HepG2 (cell line): Measurements from ENCODE around the gene CD68. TPM values are rescaled to one million over a fixed set of nuclear protein-coding genes. Genes with fewer than 3 reads are reported as not detected.

Experiments used
- ATAC-seq: fragments of 200-7000 bp; cut with Tn5 transposase; 3 replicates; pipeline ENCODE4 v1.9.1; 2020; ENCODE audit warnings: mild to moderate bottlenecking, moderate library complexity
- BruUV-seq: library from RNA; stranded (reverse); fragments of 400-500 nt; replicated peaks from 2 replicates; lab custom pipeline; 2021; lab: Mats Ljungman, UMichigan
- CTCF ChIA-PET: fragments of 300-600 bp; formaldehyde crosslinking; extraction: SDS; loops from one replicate; lab custom pipeline; 2021; ENCODE audit warnings: low total read pairs, inconsistent platforms, low intra/inter-chr PET ratio; lab: Yijun Ruan, JAX
- POLR2A ChIA-PET: fragments of 350-600 bp; sonication (Branson Sonifier 250); formaldehyde crosslinking; loops from one replicate; lab custom pipeline; 2020; ENCODE audit warnings: antibody characterized with exemption, inconsistent platforms; lab: Yijun Ruan, JAX
- DNase-seq: peaks from one replicate; pipeline ENCODE4 v3.0.0-alpha.2; 2015; ENCODE audit warnings: low spot score
- FAIRE-seq: peaks from 3 replicates; lab custom pipeline; 2011; peaks lifted over from hg19 to GRCh38; lab: Jason Lieb, UNC
- H2AFZ ChIP-seq: one replicate; pipeline ENCODE4 v1.6.1; 2011; ENCODE audit warnings: low read length, inconsistent platforms
- H3K27ac ChIP-seq: fragments of 300-600 bp; 3 replicates; pipeline ENCODE4 v1.8.0; 2011; ENCODE audit warnings: mixed run types, mild to moderate bottlenecking, mixed read lengths, low read length, inconsistent platforms; ENCODE audit not compliant: insufficient read depth; ENCODE audit errors: extremely low read length
- H3K27me3 ChIP-seq, 2 experiments: fragments of 200-600 bp in 1 of 2; 2 replicates in 1 of 2; 3 replicates in 1 of 2; pipeline versions ENCODE4 v1.6.0 to v1.8.0; 2011; ENCODE audit warnings: low read length in 2 of 2, mild to moderate bottlenecking in 2 of 2, moderate library complexity in 2 of 2, inconsistent platforms in 1 of 2; ENCODE audit not compliant: insufficient read depth in 2 of 2, control insufficient read depth in 1 of 2
- H3K36me3 ChIP-seq, 2 experiments: fragments of 200-600 bp in 1 of 2; replicated peaks in 1 of 2; 2 replicates in 1 of 2; 3 replicates in 1 of 2; pipeline versions ENCODE4 v1.5.1 to v1.8.0; 2011; ENCODE audit warnings: low read length in 2 of 2, inconsistent platforms in 1 of 2; ENCODE audit not compliant: insufficient read depth in 2 of 2, control insufficient read depth in 1 of 2
- H3K4me1 ChIP-seq: 2 replicates; pipeline ENCODE4 v1.5.1; 2012; ENCODE audit warnings: low read length, inconsistent platforms; ENCODE audit not compliant: insufficient read depth
- H3K4me2 ChIP-seq: 2 replicates; pipeline ENCODE4 v1.6.0; 2011; ENCODE audit warnings: low read depth, low read length, inconsistent platforms
- H3K4me3 ChIP-seq, 3 experiments: fragments of 200-600 bp in 1 of 3; sonication (generic), shearing (Covaris generic) in 1 of 3; replicated peaks in 1 of 3; 2 replicates each; pipeline ENCODE4 v1.5.1; 2011 to 2016; ENCODE audit warnings: low read length in 3 of 3, inconsistent platforms in 2 of 3, low read depth in 2 of 3, mild to moderate bottlenecking in 2 of 3, control low read depth in 1 of 3, mixed read lengths in 1 of 3; ENCODE audit not compliant: insufficient read depth in 1 of 3
- H3K79me2 ChIP-seq: one replicate; pipeline ENCODE4 v1.6.1; 2011; ENCODE audit warnings: low read length, inconsistent platforms; ENCODE audit not compliant: insufficient read depth
- H3K9ac ChIP-seq: 2 replicates; pipeline ENCODE4 v1.6.0; 2011; ENCODE audit warnings: mild to moderate bottlenecking, low read depth, low read length, inconsistent platforms; ENCODE audit not compliant: insufficient read depth
- H3K9me3 ChIP-seq: 2 replicates; pipeline ENCODE4 v1.5.1; 2012; ENCODE audit warnings: mild to moderate bottlenecking, low read length
- H4K20me1 ChIP-seq: 2 replicates; pipeline ENCODE4 v1.6.0; 2011; ENCODE audit warnings: inconsistent platforms, mild to moderate bottlenecking, low read length, moderate library complexity; ENCODE audit not compliant: insufficient read depth
- DPF2 ChIP-seq: sonication (generic); formaldehyde crosslinking; IDR thresholded peaks from 2 replicates; pipeline ENCODE4 v1.4.0; 2020; ENCODE audit warnings: mild to moderate bottlenecking, low read depth, missing genetic modification reagents, borderline replicate concordance
- FOSL2 ChIP-seq: sonication (generic); formaldehyde crosslinking; IDR thresholded peaks from 2 replicates; pipeline ENCODE4 v1.4.0; 2020; ENCODE audit warnings: missing genetic modification reagents
- FOXK1 ChIP-seq: sonication (generic); formaldehyde crosslinking; IDR thresholded peaks from 2 replicates; pipeline ENCODE4 v1.4.0; 2020; ENCODE audit warnings: low read depth, missing genetic modification reagents, borderline replicate concordance
- HNRNPH1 ChIP-seq: fragments of 200-400 bp; formaldehyde crosslinking; optimal IDR thresholded peaks from 2 replicates; pipeline ENCODE3; 2017; ENCODE audit warnings: mild to moderate bottlenecking, low read depth, low read length
- REPIN1 ChIP-seq: sonication (generic); formaldehyde crosslinking; IDR thresholded peaks from 2 replicates; pipeline ENCODE4 v1.8.0; 2022; ENCODE audit warnings: missing genetic modification reagents, low read depth, mild to moderate bottlenecking, borderline replicate concordance
- SMARCC2 ChIP-seq: fragments of 450-650 bp; IDR thresholded peaks from 2 replicates; pipeline ENCODE4 v1.6.1; 2017; ENCODE audit warnings: antibody characterized with exemption, mild to moderate bottlenecking
- SP5 ChIP-seq: IDR thresholded peaks from 2 replicates; pipeline ENCODE4 v1.6.1; 2016; ENCODE audit warnings: low read depth, borderline replicate concordance
- TOE1 ChIP-seq: sonication (generic); formaldehyde crosslinking; IDR thresholded peaks from 2 replicates; pipeline ENCODE4 v1.4.0; 2020; ENCODE audit warnings: mild to moderate bottlenecking, missing genetic modification reagents
- ZFP36L1 ChIP-seq: sonication (generic); formaldehyde crosslinking; IDR thresholded peaks from 2 replicates; pipeline ENCODE4 v1.8.0; 2022; ENCODE audit warnings: mild to moderate bottlenecking, missing genetic modification reagents, moderate library complexity
- ZKSCAN8 ChIP-seq: IDR thresholded peaks from 2 replicates; pipeline ENCODE4 v1.6.1; 2016; ENCODE audit warnings: borderline replicate concordance, missing genetic modification reagents, missing compliant biosample characterization
- ZNF264 ChIP-seq: sonication (generic); formaldehyde crosslinking; IDR thresholded peaks from 2 replicates; pipeline ENCODE4 v1.4.0; 2020; ENCODE audit warnings: missing genetic modification reagents
- ZNF510 ChIP-seq: sonication (generic); formaldehyde crosslinking; IDR thresholded peaks from 2 replicates; pipeline ENCODE4 v1.4.0; 2020; ENCODE audit warnings: low read depth, mild to moderate bottlenecking, missing genetic modification reagents
- ZNF556 ChIP-seq: sonication (generic); formaldehyde crosslinking; IDR thresholded peaks from 2 replicates; pipeline ENCODE4 v1.4.0; 2020; ENCODE audit warnings: mild to moderate bottlenecking, missing genetic modification reagents, borderline replicate concordance
- ZNF619 ChIP-seq: sonication (generic); formaldehyde crosslinking; IDR thresholded peaks from 2 replicates; pipeline ENCODE4 v1.4.0; 2020; ENCODE audit warnings: mild to moderate bottlenecking, missing genetic modification reagents
- ZNF737 ChIP-seq: sonication (generic); formaldehyde crosslinking; IDR thresholded peaks from 2 replicates; pipeline ENCODE4 v1.5.0; 2020; ENCODE audit warnings: missing genetic modification reagents, mild to moderate bottlenecking, borderline replicate concordance
- ZNF883 ChIP-seq: sonication (generic); formaldehyde crosslinking; IDR thresholded peaks from 2 replicates; pipeline ENCODE4 v1.5.1; 2020; ENCODE audit warnings: mild to moderate bottlenecking, missing genetic modification reagents; ENCODE audit errors: not compliant biosample characterization
- WGBS: methylation state at CpG from one replicate; pipeline ENCODE4 v1.1.6; 2017; ENCODE audit warnings: low lambda C conversion rate; 5-methylcytosine and 5-hydroxymethylcytosine counted together
- in situ Hi-C: cut with HindIII; loops from 2 replicates; pipeline ENCODE4 v1.10.0; 2017; ENCODE audit warnings: low pct_unique_long_range_greater_than_20kb; ENCODE audit not compliant: extremely low pct_ligation_motif_present
- intact Hi-C: fragments of 100-400 bp; cut with micrococcal nuclease; formaldehyde crosslinking; loops from one replicate; pipeline ENCODE4 v1.10.0; 2022; ENCODE audit not compliant: unreplicated experiment
- polyA plus RNA-seq, 8 experiments: library from polyadenylated mRNA; depleted of rRNA in 3 of 8; stranded (reverse) in 7 of 8; unstranded in 1 of 8; fragments of >200 nt; fragmentation: Illumina TruSeq in 4 of 8; extraction: Trizol in 4 of 8; gene quantifications; 2 replicates each; pipeline versions ENCODE4 v1.2.1 to v1.2.3, GENCODE V29; 2011 to 2016; ENCODE audit warnings: low read depth in 4 of 8, missing spikeins in 1 of 8, mixed read lengths in 1 of 8; ENCODE audit not compliant: insufficient read depth in 1 of 8
- total RNA-seq, 5 experiments: library from RNA; depleted of rRNA; stranded (reverse); fragments of >200 nt; fragmentation: Illumina TruSeq; extraction: Trizol; gene quantifications; 2 replicates each; pipeline ENCODE4 v1.2.3, GENCODE V29; 2016; ENCODE audit warnings: low read depth in 1 of 5
- TF ChIP-seq, protein P1 (sequence below): IDR thresholded peaks from 2 replicates; pipeline ENCODE4 v1.6.1; 2018; ENCODE audit warnings: missing genetic modification reagents, mild to moderate bottlenecking, missing compliant biosample characterization
- TF ChIP-seq, protein P2 (sequence below): sonication (generic); formaldehyde crosslinking; IDR thresholded peaks from 2 replicates; pipeline ENCODE4 v1.8.1; 2022; ENCODE audit warnings: mild to moderate bottlenecking, missing genetic modification reagents
- TF ChIP-seq, protein P3 (sequence below): sonication (generic); formaldehyde crosslinking; IDR thresholded peaks from 2 replicates; pipeline ENCODE4; 2020; ENCODE audit warnings: missing genetic modification reagents, mild to moderate bottlenecking, borderline replicate concordance

The CD68 gene
- total and polyA plus RNA-seq, 2 of the 13 experiments (the other 11 are each of a cell fraction or from before 2014, with no cell fraction given): 10.3 to 104 TPM

- Histone ChIP-seq H3K36me3 (peaks cover 8 to 39% of the 10 kb centered on the region in 2 experiments), H3K9ac (peak overlapping the region; percentile 75), H2AFZ (no peak overlapping the region), H3K4me3 (peak overlapping the region in 2 of 3 experiments; percentile 17 to 58; a peak in 4 of 6 replicates), H3K4me1 (peaks cover 82% of the 10 kb centered on the region), H3K4me2 (peak overlapping the region; percentile 72), H3K27me3 (no peaks in the 10 kb centered on the region; a peak in 1 of 5 replicates), H3K79me2 (peaks cover 40% of the 10 kb centered on the region), H3K27ac (peak overlapping the region; percentile 88), H4K20me1 (peaks cover 43% of the 10 kb centered on the region), H3K9me3 (no peaks in the 10 kb centered on the region)
- intact Hi-C loops (no loop called here), in situ Hi-C loops (loop anchor here (10.0 kb wide), 1 partner anchor 265 kb away; no protein-coding TSS in a partner anchor)
- POLR2A ChIA-PET: interaction anchor here (0.7 to 3.6 kb wide), 19 partner anchors 8 to 544 kb away, joined by 3 to 37 read pairs (median 4); partner anchors contain the start of genes CHRNB1, FXR2, POLR2A and SAT2
- no TSS peak for BruUV-seq
- 66% methylated on average over 11 of the region's 12 CpGs for WGBS
- CTCF ChIA-PET: no interaction called here
- ATAC-seq: peak; percentile 2
- no peak for DNase-seq
- FAIRE-seq: no peak
- TF ChIP-seq REPIN1 (CRISPR knock-in tag) (no peak), ZNF883 (CRISPR knock-in tag) (no peak), HNRNPH1 (peak; percentile 39), SP5 (CRISPR knock-in tag) (no peak), FOXK1 (CRISPR knock-in tag) (no peak), ZNF264 (CRISPR knock-in tag) (no peak), ZNF619 (CRISPR knock-in tag) (no peak), ZNF510 (CRISPR knock-in tag) (no peak), FOSL2 (no peak), SMARCC2 (no peak), DPF2 (CRISPR knock-in tag) (0 out of 2 replicates have a peak, but pooled peaks have one; percentile 4), ZNF556 (CRISPR knock-in tag) (no peak), ZKSCAN8 (CRISPR knock-in tag) (no peak), TOE1 (CRISPR knock-in tag) (no peak), ZNF737 (peak; percentile 48; the same call in 1 of the 2 replicates), ZFP36L1 (no peak)
- TF ChIP-seq, protein P1, sequence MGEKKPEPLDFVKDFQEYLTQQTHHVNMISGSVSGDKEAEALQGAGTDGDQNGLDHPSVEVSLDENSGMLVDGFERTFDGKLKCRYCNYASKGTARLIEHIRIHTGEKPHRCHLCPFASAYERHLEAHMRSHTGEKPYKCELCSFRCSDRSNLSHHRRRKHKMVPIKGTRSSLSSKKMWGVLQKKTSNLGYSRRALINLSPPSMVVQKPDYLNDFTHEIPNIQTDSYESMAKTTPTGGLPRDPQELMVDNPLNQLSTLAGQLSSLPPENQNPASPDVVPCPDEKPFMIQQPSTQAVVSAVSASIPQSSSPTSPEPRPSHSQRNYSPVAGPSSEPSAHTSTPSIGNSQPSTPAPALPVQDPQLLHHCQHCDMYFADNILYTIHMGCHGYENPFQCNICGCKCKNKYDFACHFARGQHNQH (CRISPR knock-in tag): no peak
- TF ChIP-seq, protein P2, sequence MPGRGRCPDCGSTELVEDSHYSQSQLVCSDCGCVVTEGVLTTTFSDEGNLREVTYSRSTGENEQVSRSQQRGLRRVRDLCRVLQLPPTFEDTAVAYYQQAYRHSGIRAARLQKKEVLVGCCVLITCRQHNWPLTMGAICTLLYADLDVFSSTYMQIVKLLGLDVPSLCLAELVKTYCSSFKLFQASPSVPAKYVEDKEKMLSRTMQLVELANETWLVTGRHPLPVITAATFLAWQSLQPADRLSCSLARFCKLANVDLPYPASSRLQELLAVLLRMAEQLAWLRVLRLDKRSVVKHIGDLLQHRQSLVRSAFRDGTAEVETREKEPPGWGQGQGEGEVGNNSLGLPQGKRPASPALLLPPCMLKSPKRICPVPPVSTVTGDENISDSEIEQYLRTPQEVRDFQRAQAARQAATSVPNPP: no peak
- TF ChIP-seq, protein P3, sequence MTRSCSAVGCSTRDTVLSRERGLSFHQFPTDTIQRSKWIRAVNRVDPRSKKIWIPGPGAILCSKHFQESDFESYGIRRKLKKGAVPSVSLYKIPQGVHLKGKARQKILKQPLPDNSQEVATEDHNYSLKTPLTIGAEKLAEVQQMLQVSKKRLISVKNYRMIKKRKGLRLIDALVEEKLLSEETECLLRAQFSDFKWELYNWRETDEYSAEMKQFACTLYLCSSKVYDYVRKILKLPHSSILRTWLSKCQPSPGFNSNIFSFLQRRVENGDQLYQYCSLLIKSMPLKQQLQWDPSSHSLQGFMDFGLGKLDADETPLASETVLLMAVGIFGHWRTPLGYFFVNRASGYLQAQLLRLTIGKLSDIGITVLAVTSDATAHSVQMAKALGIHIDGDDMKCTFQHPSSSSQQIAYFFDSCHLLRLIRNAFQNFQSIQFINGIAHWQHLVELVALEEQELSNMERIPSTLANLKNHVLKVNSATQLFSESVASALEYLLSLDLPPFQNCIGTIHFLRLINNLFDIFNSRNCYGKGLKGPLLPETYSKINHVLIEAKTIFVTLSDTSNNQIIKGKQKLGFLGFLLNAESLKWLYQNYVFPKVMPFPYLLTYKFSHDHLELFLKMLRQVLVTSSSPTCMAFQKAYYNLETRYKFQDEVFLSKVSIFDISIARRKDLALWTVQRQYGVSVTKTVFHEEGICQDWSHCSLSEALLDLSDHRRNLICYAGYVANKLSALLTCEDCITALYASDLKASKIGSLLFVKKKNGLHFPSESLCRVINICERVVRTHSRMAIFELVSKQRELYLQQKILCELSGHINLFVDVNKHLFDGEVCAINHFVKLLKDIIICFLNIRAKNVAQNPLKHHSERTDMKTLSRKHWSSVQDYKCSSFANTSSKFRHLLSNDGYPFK (CRISPR knock-in tag): no peak
Observed at GRCh38 chr17:7579834-7580603, 581 bp downstream of the CD68 start.
